ENCODE measurements around the gene CDH2.
A peak's percentile ranks its signal among the peaks of the same experiment; 100 is the strongest.
"Not testable (repeated sequence)": the region's sequence is repeated elsewhere in the genome, so short reads cannot be mapped to it uniquely, and the experiment has no call there.

Gene CDH2

GRCh38 chr18:27942706-27943105 lies 234.2 kb downstream of the CDH2 start:
- no peak for DNase-seq (ENCODE audit: low read depth, low spot score)
- Histone ChIP-seq H3K4me1 (ENCODE audit: insufficient read depth, insufficient read length) (no peaks in the 10 kb centered on the region), H3K36me3 (ENCODE audit: insufficient read depth, insufficient read length, low read length) (no peaks in the 10 kb centered on the region), H3K4me3 (ENCODE audit: insufficient read length, low read depth) (no peak overlapping the region), H3K27me3 (ENCODE audit: insufficient read depth, insufficient read length) (no peaks in the 10 kb centered on the region), H3K9ac (ENCODE audit: insufficient read length, low read depth) (no peak overlapping the region), H3K9me3 (ENCODE audit: insufficient read depth, low read length) (no peaks in the 10 kb centered on the region)
- TF ChIP-seq YY1 (IDR thresholded peaks at IDR 0.05; ENCODE audit: insufficient read depth, insufficient read length) (no peak), ZNF274 (IDR thresholded peaks at IDR 0.05; ENCODE audit: low read depth, low read length) (no peak), SUZ12 (IDR thresholded peaks at IDR 0.05; ENCODE audit: extremely low read depth, insufficient read depth, insufficient read length) (no peak)

DNA sequence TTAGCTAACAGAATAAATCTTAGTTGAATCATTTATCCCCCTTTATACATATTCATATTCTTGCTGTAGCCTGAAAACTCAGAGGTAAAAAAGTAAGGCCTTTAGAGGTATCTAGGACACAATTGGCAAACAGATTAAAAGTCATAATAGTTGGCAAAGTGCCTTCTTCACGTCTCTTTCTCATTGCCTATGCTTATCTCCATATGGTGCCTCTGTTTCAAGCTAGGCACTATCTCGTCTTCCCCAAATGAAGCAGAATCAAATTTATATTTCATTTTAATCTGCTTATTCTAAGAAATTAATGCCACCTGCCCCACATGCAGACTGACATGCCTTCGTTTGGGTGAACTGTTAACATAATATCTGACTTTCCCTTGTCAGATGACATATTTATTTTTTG lies 245.4 kb downstream of the CDH2 start:
- Histone ChIP-seq H3K27me3 (ENCODE audit: insufficient read depth, insufficient read length) (no peaks in the 10 kb centered on the region), H3K36me3 (ENCODE audit: insufficient read depth, insufficient read length, low read length) (no peaks in the 10 kb centered on the region), H3K9me3 (ENCODE audit: insufficient read depth, low read length) (no peaks in the 10 kb centered on the region), H3K4me1 (ENCODE audit: insufficient read depth, insufficient read length) (no peaks in the 10 kb centered on the region), H3K4me3 (ENCODE audit: insufficient read length, low read depth) (no peak overlapping the region), H3K9ac (ENCODE audit: insufficient read length, low read depth) (no peak overlapping the region)
- TF ChIP-seq YY1 (IDR thresholded peaks at IDR 0.05; ENCODE audit: insufficient read depth, insufficient read length) (no peak), ZNF274 (IDR thresholded peaks at IDR 0.05; ENCODE audit: low read depth, low read length) (no peak), SUZ12 (IDR thresholded peaks at IDR 0.05; ENCODE audit: extremely low read depth, insufficient read depth, insufficient read length) (no peak)
- no peak for DNase-seq (ENCODE audit: low read depth, low spot score)

- no peaks in the 10 kb centered on the region for H3K4me1 ChIP-seq (ENCODE audit: insufficient read depth, insufficient read length)
- TF ChIP-seq YY1 (IDR thresholded peaks at IDR 0.05; ENCODE audit: insufficient read depth, insufficient read length) = no peak
- TF ChIP-seq ZNF274 (IDR thresholded peaks at IDR 0.05; ENCODE audit: low read depth, low read length) = no peak
- TF ChIP-seq SUZ12 (IDR thresholded peaks at IDR 0.05; ENCODE audit: extremely low read depth, insufficient read depth, insufficient read length) = no peak
- no peak for DNase-seq (ENCODE audit: low read depth, low spot score)
Measured at GRCh38 chr18:27922780-27923179, 254.2 kb downstream of the CDH2 start.

DNA sequence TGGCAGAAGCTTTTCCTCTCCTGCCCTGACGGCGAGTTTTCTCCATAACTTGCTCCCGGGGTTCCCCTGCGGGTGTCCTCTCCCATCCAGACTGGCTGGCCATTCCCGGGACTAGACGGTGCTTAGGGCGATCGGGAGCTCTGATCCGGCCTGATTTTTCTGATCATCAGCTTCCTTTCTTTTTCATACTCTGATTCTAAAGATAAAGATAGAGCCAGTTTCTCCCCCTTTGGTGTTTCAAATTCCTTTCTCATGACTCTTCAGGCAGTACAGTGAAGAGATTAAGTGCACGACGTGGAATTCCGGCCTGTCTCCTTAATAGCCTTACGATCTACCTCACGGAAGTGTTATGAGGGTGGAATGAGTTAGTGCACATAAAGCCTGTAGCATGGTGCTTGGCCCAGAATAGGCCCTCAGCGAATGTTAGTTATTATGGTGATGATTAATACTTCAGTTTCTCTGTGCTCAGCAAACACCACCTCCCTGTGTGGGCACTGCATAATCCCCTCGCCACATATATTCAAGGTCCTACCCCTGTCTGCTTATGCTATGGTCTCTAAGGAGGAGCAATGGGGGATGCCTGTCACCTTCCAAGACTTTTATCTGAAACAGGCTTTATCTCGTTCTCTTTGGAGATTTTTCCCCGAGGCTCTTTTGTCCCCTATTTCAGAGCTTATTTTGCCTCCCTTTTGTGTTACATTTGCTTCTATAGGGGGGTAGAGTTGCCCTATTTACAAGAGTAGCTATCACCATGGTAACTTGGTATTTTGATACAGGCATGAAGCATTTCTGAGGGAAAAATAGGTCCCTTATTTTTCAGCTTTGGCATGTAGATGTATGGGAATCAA lies 254.8 kb downstream of the CDH2 start:
- DNase-seq (ENCODE audit: low read depth, low spot score) = peak; percentile 1
- TF ChIP-seq SUZ12 (IDR thresholded peaks at IDR 0.05; ENCODE audit: extremely low read depth, insufficient read depth, insufficient read length) (no peak), YY1 (IDR thresholded peaks at IDR 0.05; ENCODE audit: insufficient read depth, insufficient read length) (no peak), ZNF274 (IDR thresholded peaks at IDR 0.05; ENCODE audit: low read depth, low read length) (no peak)

More at GRCh38 chr18:27922780-27923179, 254.2 kb downstream of the CDH2 start:
- no peaks in the 10 kb centered on the region for H3K36me3 ChIP-seq (ENCODE audit: insufficient read depth, insufficient read length, low read length)
- H3K27me3 ChIP-seq (ENCODE audit: insufficient read depth, insufficient read length) = no peaks in the 10 kb centered on the region
- no peaks in the 10 kb centered on the region for H3K9me3 ChIP-seq (ENCODE audit: insufficient read depth, low read length)
- H3K4me3 ChIP-seq (ENCODE audit: insufficient read length, low read depth) = no peak overlapping the region
- H3K9ac ChIP-seq (ENCODE audit: insufficient read length, low read depth) = no peak overlapping the region

GRCh38 chr18:27921392-27921791 lies 255.5 kb downstream of the CDH2 start:
- Histone ChIP-seq H3K36me3 (ENCODE audit: insufficient read depth, insufficient read length, low read length) (no peaks in the 10 kb centered on the region), H3K4me1 (ENCODE audit: insufficient read depth, insufficient read length) (no peaks in the 10 kb centered on the region), H3K9ac (ENCODE audit: insufficient read length, low read depth) (no peak overlapping the region), H3K9me3 (ENCODE audit: insufficient read depth, low read length) (no peaks in the 10 kb centered on the region), H3K4me3 (ENCODE audit: insufficient read length, low read depth) (no peak overlapping the region), H3K27me3 (ENCODE audit: insufficient read depth, insufficient read length) (no peaks in the 10 kb centered on the region)
- TF ChIP-seq ZNF274 (IDR thresholded peaks at IDR 0.05; ENCODE audit: low read depth, low read length) (no peak), YY1 (IDR thresholded peaks at IDR 0.05; ENCODE audit: insufficient read depth, insufficient read length) (no peak), SUZ12 (IDR thresholded peaks at IDR 0.05; ENCODE audit: extremely low read depth, insufficient read depth, insufficient read length) (no peak)
- no peak for DNase-seq (ENCODE audit: low read depth, low spot score)

More for the DNA sequence above, 254.8 kb downstream of the CDH2 start:
- Histone ChIP-seq H3K27me3 (ENCODE audit: insufficient read depth, insufficient read length) (no peaks in the 10 kb centered on the region), H3K4me1 (ENCODE audit: insufficient read depth, insufficient read length) (no peaks in the 10 kb centered on the region), H3K9me3 (ENCODE audit: insufficient read depth, low read length) (no peaks in the 10 kb centered on the region), H3K4me3 (ENCODE audit: insufficient read length, low read depth) (no peak overlapping the region), H3K9ac (ENCODE audit: insufficient read length, low read depth) (no peak overlapping the region), H3K36me3 (ENCODE audit: insufficient read depth, insufficient read length, low read length) (no peaks in the 10 kb centered on the region)

GRCh38 chr18:27920836-27921235 lies 256.1 kb downstream of the CDH2 start:
- no peak for DNase-seq (ENCODE audit: low read depth, low spot score)
- Histone ChIP-seq H3K9ac (ENCODE audit: insufficient read length, low read depth) (no peak overlapping the region), H3K27me3 (ENCODE audit: insufficient read depth, insufficient read length) (no peaks in the 10 kb centered on the region), H3K4me3 (ENCODE audit: insufficient read length, low read depth) (no peak overlapping the region), H3K9me3 (ENCODE audit: insufficient read depth, low read length) (no peaks in the 10 kb centered on the region), H3K36me3 (ENCODE audit: insufficient read depth, insufficient read length, low read length) (no peaks in the 10 kb centered on the region), H3K4me1 (ENCODE audit: insufficient read depth, insufficient read length) (no peaks in the 10 kb centered on the region)
- no peak for TF ChIP-seq ZNF274 (IDR thresholded peaks at IDR 0.05; ENCODE audit: low read depth, low read length)
- TF ChIP-seq SUZ12 (IDR thresholded peaks at IDR 0.05; ENCODE audit: extremely low read depth, insufficient read depth, insufficient read length) = no peak
- no peak for TF ChIP-seq YY1 (IDR thresholded peaks at IDR 0.05; ENCODE audit: insufficient read depth, insufficient read length)

- H3K4me3 ChIP-seq (ENCODE audit: insufficient read length, low read depth); DNase-seq (ENCODE audit: low read depth, low spot score); H3K36me3 ChIP-seq (ENCODE audit: insufficient read depth, insufficient read length, low read length); H3K9me3 ChIP-seq (ENCODE audit: insufficient read depth, low read length); H3K4me1 ChIP-seq (ENCODE audit: insufficient read depth, insufficient read length); H3K9ac ChIP-seq (ENCODE audit: insufficient read length, low read depth); H3K27me3 ChIP-seq (ENCODE audit: insufficient read depth, insufficient read length): not testable (repeated sequence)
Measured at GRCh38 chr18:27906189-27906588, 270.7 kb downstream of the CDH2 start.

All from NT2/D1 (cell line).